Stimulated activated CD4-positive, alpha-beta T cell treated with anti-CD3 and anti-CD28 coated beads, Interleukin-1b, Interleukin-23, amount 100 ng/mL, for 1 hour (primary cell): Measurements from ENCODE around the gene MX2.
"Not testable (repeated sequence)": the region's sequence is repeated elsewhere in the genome, so short reads cannot be mapped to it uniquely, and the experiment has no call there.

ENCODE experiments used
- DNase-seq, 2 donors: peaks; one replicate each; pipeline ENCODE4 v3.0.0-alpha.2; 2020; ENCODE audit warnings: low read depth in 2 of 2

The MX2 gene

GRCh38 chr21:41411449-41412089, 49.7 kb downstream of the MX2 start:
- no peak for DNase-seq

GRCh38 chr21:41417505-41417904, 55.7 kb downstream of the MX2 start:
- not testable (repeated sequence) for DNase-seq

- no peak for DNase-seq
Observed at GRCh38 chr21:41418393-41418792, 56.6 kb downstream of the MX2 start.

GRCh38 chr21:41418956-41419680, 57.3 kb downstream of the MX2 start:
- DNase-seq: no peak

- peak in 1 of 2 donors; percentile 7 for DNase-seq
Observed at GRCh38 chr21:41419921-41420862, 58.4 kb downstream of the MX2 start.

GRCh38 chr21:41420998-41421397, 59.2 kb downstream of the MX2 start:
- DNase-seq: not testable (repeated sequence)

- DNase-seq: no peak
Observed at GRCh38 chr21:41422546-41423304, 60.9 kb downstream of the MX2 start.

GRCh38 chr21:41423305-41423636, 61.4 kb downstream of the MX2 start:
- not testable (repeated sequence) for DNase-seq

- no peak for DNase-seq
Observed at GRCh38 chr21:41425588-41425953, 63.7 kb downstream of the MX2 start.

GRCh38 chr21:41425954-41426675, 64.3 kb downstream of the MX2 start, which contains the start of gene MX1:
MX1 (plus strand) TSS chr21:41426239; CDS start chr21:41432071, 5,832 bp downstream.
- peak; percentile 69 to 71 for DNase-seq

- DNase-seq: no peak
Observed at GRCh38 chr21:41426676-41427404, 65.0 kb downstream of the MX2 start.

GRCh38 chr21:41427556-41427955, 65.7 kb downstream of the MX2 start:
- DNase-seq: no peak

GRCh38 chr21:41428311-41428710, 66.5 kb downstream of the MX2 start:
- DNase-seq: no peak

GRCh38 chr21:41428847-41429246, 67.0 kb downstream of the MX2 start:
- no peak for DNase-seq

- no peak for DNase-seq
Observed at GRCh38 chr21:41429305-41429704, 67.5 kb downstream of the MX2 start.

- no peak for DNase-seq
Observed at GRCh38 chr21:41429925-41430491, 68.2 kb downstream of the MX2 start.

GRCh38 chr21:41431788-41432548, 70.1 kb downstream of the MX2 start:
- DNase-seq: no peak

- DNase-seq: no peak
Observed at GRCh38 chr21:41432562-41433460, 71.0 kb downstream of the MX2 start.
